H9 (cell line): ENCODE data around the gene A1BG. TPM values are rescaled to one million over a fixed set of nuclear protein-coding genes. Genes with fewer than 3 reads are reported as not detected.

Source experiments
- DNase-seq: peaks from one replicate; pipeline ENCODE4 v3.0.0-alpha.2; 2017
- H2AFZ ChIP-seq: one replicate; pipeline ENCODE4 v1.6.1; 2013; ENCODE audit warnings: mild to moderate bottlenecking, low read length, control low read depth, moderate library complexity
- H2AK5ac ChIP-seq: 2 replicates; pipeline ENCODE4 v1.6.1; 2013; ENCODE audit warnings: low read length, control low read depth, mixed read lengths; ENCODE audit not compliant: insufficient read length
- H2BK120ac ChIP-seq: one replicate; pipeline ENCODE4 v1.6.1; 2013; ENCODE audit warnings: low read depth, mild to moderate bottlenecking, low read length, control low read depth, inconsistent platforms; ENCODE audit not compliant: poor library complexity, severe bottlenecking
- H2BK12ac ChIP-seq: 2 replicates; pipeline ENCODE4 v1.6.1; 2013; ENCODE audit warnings: low read length, control low read depth, mixed read lengths, low read depth; ENCODE audit not compliant: insufficient read length
- H2BK15ac ChIP-seq: 2 replicates; pipeline ENCODE4 v1.6.1; 2013; ENCODE audit warnings: low read depth, low read length, control low read depth
- H2BK20ac ChIP-seq: one replicate; pipeline ENCODE4 v1.6.1; 2013; ENCODE audit warnings: low read depth, mild to moderate bottlenecking, low read length, control low read depth, inconsistent platforms; ENCODE audit not compliant: poor library complexity, severe bottlenecking
- H2BK5ac ChIP-seq: 2 replicates; pipeline ENCODE4 v1.6.1; 2013; ENCODE audit warnings: low read length, control low read depth, mixed read lengths; ENCODE audit not compliant: insufficient read length
- H3K14ac ChIP-seq: 2 replicates; pipeline ENCODE4 v1.6.1; 2013; ENCODE audit warnings: low read length, control low read depth; ENCODE audit not compliant: insufficient read depth
- H3K18ac ChIP-seq: 2 replicates; pipeline ENCODE4 v1.6.1; 2013; ENCODE audit warnings: low read depth, mild to moderate bottlenecking, mixed read lengths, low read length, control low read depth; ENCODE audit not compliant: insufficient read length
- H3K23ac ChIP-seq: 2 replicates; pipeline ENCODE4 v1.6.1; 2013; ENCODE audit warnings: low read length, control low read depth, mixed read lengths, low read depth; ENCODE audit not compliant: insufficient read length
- H3K23me2 ChIP-seq: 2 replicates; pipeline ENCODE4 v1.6.1; 2013; ENCODE audit warnings: low read depth, mild to moderate bottlenecking, mixed read lengths, low read length, control low read depth; ENCODE audit not compliant: insufficient read length, poor library complexity, severe bottlenecking
- H3K27ac ChIP-seq: 2 replicates; pipeline ENCODE4 v1.5.1; 2013; ENCODE audit warnings: low read length, control low read depth, mixed read lengths, low read depth; ENCODE audit not compliant: insufficient read length
- H3K27me3 ChIP-seq: 2 replicates; pipeline ENCODE4 v1.6.1; 2013; ENCODE audit warnings: low read length, control low read depth, inconsistent platforms; ENCODE audit not compliant: insufficient read depth
- H3K4ac ChIP-seq: 2 replicates; pipeline ENCODE4 v1.6.1; 2013; ENCODE audit warnings: low read depth, mild to moderate bottlenecking, control low read depth, inconsistent platforms, low read length, moderate library complexity
- H3K4me1 ChIP-seq: 2 replicates; pipeline ENCODE4 v1.6.1; 2013; ENCODE audit warnings: low read length, control low read depth, inconsistent platforms; ENCODE audit not compliant: insufficient read depth
- H3K4me2 ChIP-seq: 2 replicates; pipeline ENCODE4 v1.6.1; 2013; ENCODE audit warnings: low read length, control low read depth, mixed read lengths; ENCODE audit not compliant: insufficient read length, insufficient read depth
- H3K56ac ChIP-seq: 2 replicates; pipeline ENCODE4 v1.6.1; 2013; ENCODE audit warnings: low read depth, mild to moderate bottlenecking, mixed read lengths, low read length, control low read depth; ENCODE audit not compliant: insufficient read length
- H3K79me1 ChIP-seq: 2 replicates; pipeline ENCODE4 v1.6.1; 2013; ENCODE audit warnings: low read depth, mild to moderate bottlenecking, moderate library complexity, low read length, control low read depth, inconsistent platforms; ENCODE audit not compliant: insufficient read depth, poor library complexity, severe bottlenecking
- H3K79me2 ChIP-seq: 2 replicates; pipeline ENCODE4 v1.6.1; 2013; ENCODE audit warnings: low read length, control low read depth, inconsistent platforms; ENCODE audit not compliant: insufficient read depth
- H3K9ac ChIP-seq: 2 replicates; pipeline ENCODE4 v1.6.1; 2013; ENCODE audit warnings: low read length, control low read depth, mixed read lengths; ENCODE audit not compliant: insufficient read length; ENCODE audit errors: extremely low read depth
- H3K9me3 ChIP-seq: one replicate; pipeline ENCODE4 v1.6.1; 2013; ENCODE audit warnings: low read depth, low read length, inconsistent platforms; ENCODE audit not compliant: control insufficient read depth
- H3T11ph ChIP-seq: one replicate; pipeline ENCODE4 v1.6.1; 2013; ENCODE audit warnings: mild to moderate bottlenecking, low read length, control low read depth, inconsistent platforms
- H4K20me1 ChIP-seq: one replicate; pipeline ENCODE4 v1.6.1; 2013; ENCODE audit not compliant: control insufficient read depth, insufficient read length, insufficient read depth
- H4K5ac ChIP-seq: 2 replicates; pipeline ENCODE4 v1.6.1; 2013; ENCODE audit warnings: low read depth, mild to moderate bottlenecking, mixed read lengths, low read length, control low read depth; ENCODE audit not compliant: insufficient read length
- H4K8ac ChIP-seq: replicated peaks from 2 replicates; pipeline ENCODE4 v1.6.1; 2013; ENCODE audit warnings: low read length, control low read depth, mixed read lengths, low read depth; ENCODE audit not compliant: insufficient read length
- H4K91ac ChIP-seq: 2 replicates; pipeline ENCODE4 v1.6.1; 2013; ENCODE audit warnings: low read depth, mild to moderate bottlenecking, moderate library complexity, mixed read lengths, low read length, control low read depth; ENCODE audit not compliant: insufficient read length
- H3K27ac Mint-ChIP-seq, 3 experiments: 2 replicates in 2 of 3; 3 replicates in 1 of 3; pipeline ENCODE4 v1.8.0; 2020 to 2021; ENCODE audit warnings: mixed read lengths in 3 of 3, mild to moderate bottlenecking in 1 of 3, moderate library complexity in 1 of 3
- H3K27me3 Mint-ChIP-seq: 2 replicates; pipeline ENCODE4 v1.8.0; 2021; ENCODE audit warnings: low read depth, mild to moderate bottlenecking, moderate library complexity, mixed read lengths
- H3K36me3 Mint-ChIP-seq, 3 experiments: 2 replicates in 2 of 3; 3 replicates in 1 of 3; pipeline ENCODE4 v1.8.0; 2020 to 2021; ENCODE audit warnings: low read depth in 3 of 3, mixed read lengths in 3 of 3; ENCODE audit not compliant: insufficient read depth in 1 of 3
- H3K4me1 Mint-ChIP-seq, 2 experiments: 2 replicates each; pipeline ENCODE4 v1.8.0; 2020; ENCODE audit warnings: mixed read lengths in 2 of 2
- H3K4me3 Mint-ChIP-seq, 2 experiments: 2 replicates in 1 of 2; 3 replicates in 1 of 2; pipeline ENCODE4 v1.8.0; 2020 to 2021; ENCODE audit warnings: mild to moderate bottlenecking in 2 of 2, mixed read lengths in 2 of 2, moderate library complexity in 1 of 2
- H3K9me3 Mint-ChIP-seq, 2 experiments: 2 replicates in 1 of 2; 3 replicates in 1 of 2; pipeline ENCODE4 v1.8.0; 2020; ENCODE audit warnings: mild to moderate bottlenecking in 2 of 2, mixed read lengths in 2 of 2, moderate library complexity in 1 of 2
- WGBS: extraction: QIAGEN DNeasy Blood & Tissue Kit; methylation state at CpG from one replicate; pipeline ENCODE4 v1.1.7; 2013; ENCODE audit warnings: missing lambda C conversion rate, low lambda C conversion rate, mixed read lengths; ENCODE audit not compliant: insufficient read length; ENCODE audit errors: extremely low coverage; 5-methylcytosine and 5-hydroxymethylcytosine counted together
- total RNA-seq: library from RNA; stranded (reverse); gene quantifications from 2 replicates; pipeline ENCODE4 v1.2.1, GENCODE V29; 2021
- TF ChIP-seq, protein P1 (sequence below): fragments of 200-600 bp; sonication (generic); conservative IDR thresholded peaks from 3 replicates; pipeline ENCODE4 v1.8.0; 2021; ENCODE audit warnings: antibody characterized with exemption, mild to moderate bottlenecking

Gene A1BG
- total RNA-seq, 1 experiment from 2014 or later: 17.4 TPM

GRCh38 chr19:58318297-58318696, 35.0 kb downstream of the A1BG start:
- no peak overlapping the region for H2BK12ac ChIP-seq
- no peak overlapping the region for H3K27ac ChIP-seq
- H3K27me3 Mint-ChIP-seq: no peaks in the 10 kb centered on the region
- no peaks in the 10 kb centered on the region for H3K9me3 ChIP-seq
- H3K9me3 Mint-ChIP-seq: no peaks in the 10 kb centered on the region
- H4K8ac ChIP-seq: no peak overlapping the region
- H3K56ac ChIP-seq: no peak overlapping the region
- no peak overlapping the region for H3K18ac ChIP-seq
- DNase-seq: no peak
- no peak overlapping the region for H2AK5ac ChIP-seq
- no peaks in the 10 kb centered on the region for H3K4me1 ChIP-seq
- H3T11ph ChIP-seq: no peak overlapping the region
- H4K20me1 ChIP-seq: no peaks in the 10 kb centered on the region
- no peaks in the 10 kb centered on the region for H3K23me2 ChIP-seq
- H3K14ac ChIP-seq: no peak overlapping the region
- no CpG with 5 or more reads among the region's 4 CpGs for WGBS
- H3K27ac Mint-ChIP-seq: no peak overlapping the region
- H4K5ac ChIP-seq: no peak overlapping the region
- H3K27me3 ChIP-seq: no peaks in the 10 kb centered on the region
- no peak overlapping the region for H3K9ac ChIP-seq
- no peak overlapping the region for H2BK15ac ChIP-seq
- peak overlapping the region in 1 of 2 experiments; percentile 1; a peak in 1 of 5 replicates for H3K4me3 Mint-ChIP-seq
- peaks cover 12 to 26% (median 23%) of the 10 kb centered on the region in 3 experiments; a peak in 6 of 7 replicates for H3K36me3 Mint-ChIP-seq
- no peak overlapping the region for H3K23ac ChIP-seq
- TF ChIP-seq, protein P1, sequence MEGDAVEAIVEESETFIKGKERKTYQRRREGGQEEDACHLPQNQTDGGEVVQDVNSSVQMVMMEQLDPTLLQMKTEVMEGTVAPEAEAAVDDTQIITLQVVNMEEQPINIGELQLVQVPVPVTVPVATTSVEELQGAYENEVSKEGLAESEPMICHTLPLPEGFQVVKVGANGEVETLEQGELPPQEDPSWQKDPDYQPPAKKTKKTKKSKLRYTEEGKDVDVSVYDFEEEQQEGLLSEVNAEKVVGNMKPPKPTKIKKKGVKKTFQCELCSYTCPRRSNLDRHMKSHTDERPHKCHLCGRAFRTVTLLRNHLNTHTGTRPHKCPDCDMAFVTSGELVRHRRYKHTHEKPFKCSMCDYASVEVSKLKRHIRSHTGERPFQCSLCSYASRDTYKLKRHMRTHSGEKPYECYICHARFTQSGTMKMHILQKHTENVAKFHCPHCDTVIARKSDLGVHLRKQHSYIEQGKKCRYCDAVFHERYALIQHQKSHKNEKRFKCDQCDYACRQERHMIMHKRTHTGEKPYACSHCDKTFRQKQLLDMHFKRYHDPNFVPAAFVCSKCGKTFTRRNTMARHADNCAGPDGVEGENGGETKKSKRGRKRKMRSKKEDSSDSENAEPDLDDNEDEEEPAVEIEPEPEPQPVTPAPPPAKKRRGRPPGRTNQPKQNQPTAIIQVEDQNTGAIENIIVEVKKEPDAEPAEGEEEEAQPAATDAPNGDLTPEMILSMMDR: no peak
- H3K4ac ChIP-seq: no peak overlapping the region
- H2BK5ac ChIP-seq: no peak overlapping the region
- H2BK20ac ChIP-seq: no peak overlapping the region
- H3K79me1 ChIP-seq: no peaks in the 10 kb centered on the region
- no peak overlapping the region for H4K91ac ChIP-seq
- no peak overlapping the region for H2BK120ac ChIP-seq
- no peaks in the 10 kb centered on the region for H3K79me2 ChIP-seq
- no peak overlapping the region for H3K4me2 ChIP-seq
- H3K4me1 Mint-ChIP-seq: no peaks in the 10 kb centered on the region
- no peak overlapping the region for H2AFZ ChIP-seq
